GM23248 (cell line): Measurements from ENCODE around the gene FNTB. TPM values are rescaled to one million over a fixed set of nuclear protein-coding genes. Genes with fewer than 3 reads are reported as not detected.
A peak's percentile ranks its signal among the peaks of the same experiment; 100 is the strongest.
"Not testable (repeated sequence)": the region's sequence is repeated elsewhere in the genome, so short reads cannot be mapped to it uniquely, and the experiment has no call there.

Source experiments
- DNase-seq: peaks from one replicate; pipeline ENCODE4 v3.0.0-alpha.2; 2015
- H2AFZ ChIP-seq: fragments of 200-600 bp; sonication (generic); 2 replicates; pipeline ENCODE4 v1.6.1; 2016; ENCODE audit warnings: antibody characterized with exemption
- H3F3A ChIP-seq: fragments of 200-600 bp; sonication (generic); 2 replicates; pipeline ENCODE4 v1.6.1; 2016; ENCODE audit warnings: mild to moderate bottlenecking, antibody characterized with exemption, mixed run types; ENCODE audit not compliant: insufficient read depth
- H3K27ac ChIP-seq: fragments of 200-600 bp; sonication (generic); 2 replicates; pipeline ENCODE4 v1.5.1; 2016; ENCODE audit warnings: mild to moderate bottlenecking
- H3K27me3 ChIP-seq: fragments of 200-600 bp; sonication (generic); replicated peaks from 2 replicates; pipeline ENCODE4 v1.6.1; 2016; ENCODE audit warnings: mild to moderate bottlenecking; ENCODE audit not compliant: insufficient read depth
- H3K36me3 ChIP-seq: fragments of 200-600 bp; sonication (generic); 2 replicates; pipeline ENCODE4 v1.6.1; 2016; ENCODE audit warnings: low read depth, mild to moderate bottlenecking
- H3K4me1 ChIP-seq: fragments of 200-600 bp; sonication (generic); 2 replicates; pipeline ENCODE4 v1.6.1; 2016; ENCODE audit warnings: mild to moderate bottlenecking; ENCODE audit not compliant: insufficient read depth
- H3K4me2 ChIP-seq: fragments of 200-600 bp; sonication (generic); one replicate; pipeline ENCODE4 v1.6.1; 2016; ENCODE audit warnings: mild to moderate bottlenecking; ENCODE audit not compliant: unreplicated experiment
- H3K4me3 ChIP-seq: fragments of 200-600 bp; sonication (generic); 2 replicates; pipeline ENCODE4 v1.5.1; 2016; ENCODE audit warnings: mild to moderate bottlenecking
- H3K79me2 ChIP-seq: fragments of 200-600 bp; sonication (generic); 2 replicates; pipeline ENCODE4 v1.6.1; 2016; ENCODE audit warnings: mild to moderate bottlenecking; ENCODE audit not compliant: insufficient read depth
- H3K9ac ChIP-seq: fragments of 200-600 bp; sonication (generic); 2 replicates; pipeline ENCODE4 v1.6.1; 2016; ENCODE audit warnings: mild to moderate bottlenecking
- H3K9me2 ChIP-seq: fragments of 200-600 bp; sonication (generic); 2 replicates; pipeline ENCODE4 v1.6.1; 2016; ENCODE audit warnings: mixed run types, mild to moderate bottlenecking, moderate library complexity; ENCODE audit not compliant: insufficient read depth
- H3K9me3 ChIP-seq: fragments of 200-600 bp; sonication (generic); one replicate; pipeline ENCODE4 v1.6.1; 2017; ENCODE audit warnings: low read depth
- H4K20me1 ChIP-seq: fragments of 200-600 bp; sonication (generic); 2 replicates; pipeline ENCODE4 v1.6.0; 2016; ENCODE audit not compliant: insufficient read depth
- EZH2 ChIP-seq: fragments of 200-600 bp; sonication (generic); IDR thresholded peaks from 2 replicates; pipeline ENCODE4 v1.6.1; 2018; ENCODE audit warnings: antibody characterized with exemption, mild to moderate bottlenecking; ENCODE audit not compliant: insufficient read depth, poor library complexity, severe bottlenecking
- EZH2phosphoT487 ChIP-seq: fragments of 200-600 bp; sonication (generic); IDR thresholded peaks from 2 replicates; pipeline ENCODE4 v1.6.1; 2018; ENCODE audit warnings: antibody characterized with exemption, moderate library complexity, mild to moderate bottlenecking, low read depth; ENCODE audit not compliant: insufficient read depth
- WGBS, 2 experiments: methylation state at CpG; one replicate each; pipeline ENCODE4 v1.1.6; 2015 to 2017; ENCODE audit warnings: low lambda C conversion rate in 2 of 2, low coverage in 1 of 2; ENCODE audit errors: missing lambda C conversion rate in 2 of 2; 5-methylcytosine and 5-hydroxymethylcytosine counted together
- in situ Hi-C: fragments of 300-500 bp; cut with MboI; formaldehyde crosslinking; loops from 2 replicates; pipeline ENCODE4 v1.15.0; 2020
- polyA plus RNA-seq: library from polyadenylated mRNA; unstranded; fragments of >200 nt; fragmentation: Nextera tagmentation; extraction: Ambion mirVana; gene quantifications from 2 replicates; pipeline ENCODE4 v1.2.1, GENCODE V29; 2016
- total RNA-seq: library from RNA; depleted of rRNA; stranded (reverse); fragments of >200 nt; shearing (Covaris generic); gene quantifications from 2 replicates; pipeline ENCODE4 v1.2.3, GENCODE V29; 2014

FNTB gene
- total and polyA plus RNA-seq, 2 experiments from 2014 or later = 15.5 to 19.5 TPM

DNA sequence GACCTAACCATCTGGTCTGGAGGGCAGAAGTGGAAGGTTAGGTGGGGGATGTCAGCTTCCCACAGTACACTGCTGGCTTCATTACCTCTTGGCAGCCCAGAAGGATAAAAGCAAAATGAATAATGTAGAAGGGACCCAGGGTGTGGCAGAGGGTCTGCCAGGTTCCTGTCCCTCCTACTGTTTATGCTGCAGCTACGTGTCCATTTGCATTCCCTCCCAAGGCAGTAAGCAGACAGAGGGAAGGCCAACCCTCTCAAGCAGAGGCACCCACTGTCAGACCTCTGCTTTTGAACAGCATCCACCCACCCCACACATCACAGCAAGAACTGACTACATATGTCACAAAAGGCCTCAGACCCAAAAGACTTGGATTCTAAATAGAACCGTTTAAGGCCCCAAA is 96.2 kb downstream of the FNTB start:
- Histone ChIP-seq H3K9me2 (no peaks in the 10 kb centered on the region), H3K9ac (no peak overlapping the region), H3K79me2 (peaks cover 81% of the 10 kb centered on the region), H3K4me2 (no peak overlapping the region), H2AFZ (no peak overlapping the region), H3K4me3 (no peak overlapping the region), H4K20me1 (no peaks in the 10 kb centered on the region), H3K27ac (no peak overlapping the region), H3K27me3 (no peaks in the 10 kb centered on the region), H3K9me3 (no peaks in the 10 kb centered on the region), H3F3A (no peaks in the 10 kb centered on the region), H3K4me1 (peaks cover 8% of the 10 kb centered on the region; the same call in 1 of the 2 replicates), H3K36me3 (peaks cover 54% of the 10 kb centered on the region)
- TF ChIP-seq EZH2phosphoT487 (no peak), EZH2 (no peak)
- WGBS, 2 experiments = 84 to 88% methylated on average over 2 of the region's 2 CpGs
- no peak for DNase-seq
- in situ Hi-C loops = no loop called here

- Histone ChIP-seq H3K4me1 (peaks cover 8% of the 10 kb centered on the region; the same call in 1 of the 2 replicates), H3K9me3 (no peaks in the 10 kb centered on the region), H3K9ac (no peak overlapping the region), H3F3A (no peaks in the 10 kb centered on the region), H3K79me2 (peaks cover 95% of the 10 kb centered on the region), H3K27me3 (no peaks in the 10 kb centered on the region), H3K27ac (no peak overlapping the region), H3K36me3 (peaks cover 55% of the 10 kb centered on the region), H2AFZ (no peak overlapping the region), H4K20me1 (0 out of 2 replicates have a peak, but pooled peaks cover 5% of the 10 kb centered on the region), H3K9me2 (no peaks in the 10 kb centered on the region), H3K4me3 (no peak overlapping the region), H3K4me2 (no peak overlapping the region)
- in situ Hi-C loops = no loop called here
- 83 to 85% methylated on average over 6 of the region's 6 CpGs for WGBS, 2 experiments
- TF ChIP-seq EZH2 (no peak), EZH2phosphoT487 (no peak)
- DNase-seq = peak; percentile 45
Measured at GRCh38 chr14:65084554-65085505, 98.1 kb downstream of the FNTB start.

DNA sequence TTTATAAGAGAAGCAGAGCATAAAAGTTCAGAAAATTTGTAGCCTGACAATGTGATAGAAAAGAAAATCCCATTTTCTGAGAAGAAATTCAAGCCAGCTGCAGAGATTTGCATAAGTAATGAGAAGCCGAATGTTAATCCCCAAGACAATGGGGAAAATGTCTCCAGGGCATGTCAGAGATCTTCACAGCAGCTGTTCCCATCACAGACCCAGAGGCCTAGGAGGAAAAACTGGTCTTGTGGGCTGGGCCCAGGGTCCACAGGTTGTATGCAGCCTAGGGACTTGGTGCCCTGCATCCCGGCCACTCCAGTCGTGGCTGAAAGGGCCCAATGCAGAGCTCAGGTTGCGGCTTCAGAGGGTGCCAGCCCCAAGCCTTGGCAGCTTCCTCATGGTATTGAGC is 100.0 kb downstream of the FNTB start:
- H3K4me1 ChIP-seq, H2AFZ ChIP-seq, DNase-seq, H3K9me3 ChIP-seq, H3K27ac ChIP-seq, H3K4me3 ChIP-seq, in situ Hi-C loops, H3K27me3 ChIP-seq, H3K9ac ChIP-seq, H4K20me1 ChIP-seq, H3F3A ChIP-seq, H3K9me2 ChIP-seq, H3K4me2 ChIP-seq: not testable (repeated sequence)
- WGBS, 2 experiments = 100% methylated on average over 4 of the region's 4 CpGs
- Histone ChIP-seq H3K36me3 (peaks cover 55% of the 10 kb centered on the region), H3K79me2 (peaks cover 95% of the 10 kb centered on the region)

GRCh38 chr14:65087835-65088234 is 101.1 kb downstream of the FNTB start:
- H3K9ac ChIP-seq, H3K4me1 ChIP-seq, H3F3A ChIP-seq, H2AFZ ChIP-seq, H3K4me2 ChIP-seq, H3K9me2 ChIP-seq, H4K20me1 ChIP-seq, DNase-seq, H3K27ac ChIP-seq, H3K27me3 ChIP-seq, in situ Hi-C loops, H3K4me3 ChIP-seq, H3K9me3 ChIP-seq: not testable (repeated sequence)
- peaks cover 95% of the 10 kb centered on the region for H3K79me2 ChIP-seq
- 98 to 99% methylated on average over 8 of the region's 8 CpGs for WGBS, 2 experiments
- peaks cover 55% of the 10 kb centered on the region for H3K36me3 ChIP-seq
